B cell (primary cell): ENCODE results near the gene PLEKHN1. TPM values are rescaled to one million over a fixed set of nuclear protein-coding genes. Genes with fewer than 3 reads are reported as not detected.

Experiments used
- ATAC-seq: fragments of 200-7000 bp; cut with Tn5 transposase; one replicate; pipeline ENCODE4 v1.10.0; 2021; ENCODE audit warnings: low read depth, mild to moderate bottlenecking, moderate number of reproducible peaks, moderate library complexity
- CTCF ChIA-PET: fragments of 350-600 bp; sonication (Branson Sonifier 250); formaldehyde crosslinking; loops from one replicate; lab custom pipeline; 2021; ENCODE audit warnings: antibody characterized with exemption, inconsistent platforms; lab: Charles Lee
- POLR2A ChIA-PET: fragments of 350-600 bp; sonication (Branson Sonifier 250); formaldehyde crosslinking; loops from one replicate; lab custom pipeline; 2021; ENCODE audit warnings: antibody characterized with exemption; lab: Charles Lee
- DNase-seq: peaks from one replicate; pipeline ENCODE4 v3.0.0; 2013
- H2AFZ ChIP-seq: 2 replicates; pipeline ENCODE4 v1.6.1; 2012; ENCODE audit warnings: mild to moderate bottlenecking, low read depth, low read length; ENCODE audit not compliant: insufficient read depth, poor library complexity, severe bottlenecking
- H3K27ac ChIP-seq, 2 donors: 1 replicate in 1 of 2; 2 replicates in 1 of 2; pipeline ENCODE4 v1.5.1; 2012 to 2013; ENCODE audit warnings: low read length in 2 of 2, mild to moderate bottlenecking in 2 of 2, moderate library complexity in 1 of 2
- H3K27me3 ChIP-seq, 4 experiments: fragments of 200-600 bp in 1 of 4; sonication (generic) in 1 of 4; replicated peaks in 1 of 4; 1 replicate in 2 of 4; 2 replicates in 2 of 4; pipeline versions ENCODE4 v1.6.1 to v1.7.0; 2013 to 2016; ENCODE audit warnings: low read length in 3 of 4, mild to moderate bottlenecking in 2 of 4, mixed read lengths in 1 of 4, moderate library complexity in 1 of 4; ENCODE audit not compliant: insufficient read depth in 4 of 4, control insufficient read depth in 3 of 4; ENCODE audit errors: control extremely low read depth in 1 of 4
- H3K36me3 ChIP-seq, 2 experiments: replicated peaks in 1 of 2; 1 replicate in 1 of 2; 2 replicates in 1 of 2; pipeline versions ENCODE4 v1.6.1 to v1.7.1; 2013; ENCODE audit warnings: low read length in 1 of 2; ENCODE audit not compliant: insufficient read depth in 2 of 2, control insufficient read depth in 1 of 2; ENCODE audit errors: control extremely low read depth in 1 of 2, extremely low read depth in 1 of 2
- H3K4me1 ChIP-seq, 2 donors: fragments of 200-600 bp in 1 of 2; sonication (generic) in 1 of 2; 1 replicate in 1 of 2; 2 replicates in 1 of 2; pipeline versions ENCODE4 v1.5.1 to v1.6.1; 2013 to 2017; ENCODE audit warnings: low read length in 2 of 2; ENCODE audit not compliant: control insufficient read depth in 2 of 2, insufficient read depth in 2 of 2
- H3K4me2 ChIP-seq: replicated peaks from 2 replicates; pipeline ENCODE3; 2012; ENCODE audit warnings: mild to moderate bottlenecking, low read depth, low read length; ENCODE audit not compliant: poor library complexity, severe bottlenecking
- H3K4me3 ChIP-seq, 5 experiments: fragments of 200-600 bp in 1 of 5; sonication (generic) in 1 of 5; 1 replicate in 3 of 5; 2 replicates in 2 of 5; pipeline versions ENCODE4 v1.5.1 to v1.7.0; 2011 to 2016; ENCODE audit warnings: low read length in 4 of 5, mild to moderate bottlenecking in 4 of 5, low read depth in 2 of 5, control low read depth in 1 of 5, moderate library complexity in 1 of 5; ENCODE audit not compliant: insufficient read depth in 1 of 5; ENCODE audit errors: control extremely low read depth in 1 of 5, extremely low read depth in 1 of 5
- H3K79me2 ChIP-seq: fragments of 200-600 bp; sonication (generic); one replicate; pipeline ENCODE4 v1.6.0; 2016; ENCODE audit warnings: low read length; ENCODE audit not compliant: control insufficient read depth, insufficient read depth
- H3K9ac ChIP-seq: fragments of 200-600 bp; sonication (generic); 2 replicates; pipeline ENCODE4 v1.6.1; 2017; ENCODE audit warnings: mild to moderate bottlenecking, low read length, moderate library complexity
- H3K9me3 ChIP-seq, 3 donors: one replicate each; pipeline versions ENCODE4 v1.6.1 to v1.7.1; 2013; ENCODE audit warnings: low read length in 2 of 3; ENCODE audit not compliant: control insufficient read depth in 2 of 3, insufficient read depth in 1 of 3; ENCODE audit errors: control extremely low read depth in 1 of 3
- H4K20me1 ChIP-seq: 2 replicates; pipeline ENCODE4 v1.6.0; 2012; ENCODE audit warnings: mild to moderate bottlenecking, low read length; ENCODE audit not compliant: insufficient read depth, control insufficient read depth, poor library complexity, severe bottlenecking
- H3K27ac Mint-ChIP-seq: one replicate; pipeline ENCODE4 v1.8.0; 2021; ENCODE audit warnings: mixed read lengths
- H3K27me3 Mint-ChIP-seq: one replicate; pipeline ENCODE4 v1.8.0; 2021; ENCODE audit warnings: mixed read lengths
- H3K4me1 Mint-ChIP-seq: one replicate; pipeline ENCODE4 v1.8.0; 2021; ENCODE audit warnings: mixed read lengths
- H3K4me3 Mint-ChIP-seq: one replicate; pipeline ENCODE4 v1.8.0; 2021; ENCODE audit warnings: mixed read lengths
- H3K9me3 Mint-ChIP-seq: one replicate; pipeline ENCODE4 v1.8.0; 2022; ENCODE audit warnings: mixed read lengths; ENCODE audit not compliant: insufficient read depth
- CTCF ChIP-seq: fragments of 200-600 bp; IDR thresholded peaks from one replicate; pipeline ENCODE4 v1.8.0; 2022; ENCODE audit warnings: antibody characterized with exemption, mild to moderate bottlenecking
- EZH2 ChIP-seq: IDR thresholded peaks from 2 replicates; pipeline ENCODE4 v1.6.1; 2012; ENCODE audit warnings: borderline replicate concordance, low read depth, mild to moderate bottlenecking, moderate library complexity, low read length; ENCODE audit not compliant: insufficient read depth, poor library complexity, severe bottlenecking
- WGBS: methylation state at CpG from one replicate; pipeline ENCODE4 v1.1.5; 2013; ENCODE audit warnings: missing lambda C conversion rate; ENCODE audit not compliant: insufficient coverage; 5-methylcytosine and 5-hydroxymethylcytosine counted together
- intact Hi-C: fragments of 100-400 bp; cut with micrococcal nuclease; formaldehyde crosslinking; loops from one replicate; pipeline ENCODE4 v1.10.0; 2022
- polyA plus RNA-seq: library from polyadenylated mRNA; depleted of rRNA; stranded (reverse); fragments of >200 nt; gene quantifications from 2 replicates; pipeline ENCODE4 v1.2.3, GENCODE V29; 2012
- total RNA-seq, 2 donors: library from RNA; stranded (reverse); fragments of 120-200 nt in 1 of 2; gene quantifications; 1 replicate in 1 of 2; 2 replicates in 1 of 2; pipeline versions ENCODE4 v1.2.3 to v1.2.4, GENCODE V29; 2013 to 2022

PLEKHN1 gene
- total and polyA plus RNA-seq, 2 donors (not counting 1 experiment from before 2014, with no cell fraction given) = 0.36 to 1.1 TPM

DNA sequence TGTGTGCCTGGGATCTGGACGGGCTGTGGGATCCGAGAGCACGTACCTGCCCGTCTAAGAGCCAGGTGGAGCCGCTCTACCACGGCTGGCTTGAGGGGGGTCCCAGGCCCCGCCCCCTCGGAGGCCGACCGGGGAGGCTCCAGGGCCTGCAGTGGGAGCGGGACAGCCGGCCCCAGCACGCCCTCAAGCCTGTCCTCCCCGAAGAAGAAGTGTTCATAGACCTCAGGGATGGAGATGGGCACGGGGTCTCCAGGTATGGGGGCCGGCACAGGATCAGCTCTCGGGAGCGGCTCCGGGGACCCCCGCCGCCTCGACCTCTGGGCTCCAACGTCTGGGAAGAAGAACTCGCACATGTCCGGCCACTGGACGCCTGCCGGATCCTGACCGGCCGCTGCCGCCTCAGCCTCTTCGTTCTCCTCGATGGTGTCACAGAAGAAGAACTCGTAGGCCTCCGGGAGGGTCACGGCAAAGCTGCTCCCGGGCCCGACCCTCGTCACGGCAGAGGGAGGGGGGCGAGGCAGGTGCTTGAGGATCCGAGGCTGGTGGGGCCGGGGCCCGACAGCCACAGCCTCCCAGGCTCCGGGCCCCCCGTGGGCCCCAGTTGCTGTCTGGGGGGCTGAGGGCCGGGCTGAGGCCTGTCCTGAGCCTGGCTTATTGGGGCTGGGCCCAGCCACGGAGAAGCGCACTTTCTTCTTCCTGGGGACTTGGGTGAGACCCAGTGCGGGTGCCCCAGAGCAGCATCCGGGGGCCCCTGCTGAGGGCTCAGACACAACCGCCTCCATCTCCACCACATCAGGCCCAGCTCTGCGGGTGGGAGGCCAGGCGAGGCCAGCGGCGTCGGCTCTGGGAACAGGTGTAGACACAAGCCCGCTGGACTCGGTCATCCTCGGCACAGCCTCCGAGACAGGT is 12.8 kb downstream of the PLEKHN1 start:
- Histone ChIP-seq H3K36me3 (no peaks in the 10 kb centered on the region), H2AFZ (no peak overlapping the region), H4K20me1 (no peaks in the 10 kb centered on the region), H3K27me3 (peaks cover 0 to 41% (median 6%) of the 10 kb centered on the region in 4 experiments), H3K4me3 (no peak overlapping the region), H3K79me2 (no peaks in the 10 kb centered on the region), H3K4me1 (peaks cover 10% of the 10 kb centered on the region in 2 donors), H3K27ac (no peak overlapping the region), H3K9ac (no peak overlapping the region), H3K9me3 (peaks cover 0 to 11% (median 0%) of the 10 kb centered on the region in 3 donors), H3K4me2 (no peak overlapping the region)
- 91% methylated on average over 58 of the region's 60 CpGs for WGBS
- H3K9me3 Mint-ChIP-seq = no peaks in the 10 kb centered on the region
- no peak overlapping the region for H3K27ac Mint-ChIP-seq
- TF ChIP-seq CTCF = no peak
- no peak for TF ChIP-seq EZH2
- intact Hi-C loops = no loop called here
- H3K4me3 Mint-ChIP-seq = no peak overlapping the region
- H3K27me3 Mint-ChIP-seq = peaks cover 30% of the 10 kb centered on the region
- ChIA-PET CTCF (no interaction called here), POLR2A (no interaction called here)
- ATAC-seq (no peak), DNase-seq (no peak)
- H3K4me1 Mint-ChIP-seq = peaks cover 7% of the 10 kb centered on the region

- intact Hi-C loops = no loop called here
- Mint-ChIP-seq H3K4me3 (no peak overlapping the region), H3K27me3 (peaks cover 26% of the 10 kb centered on the region), H3K9me3 (no peaks in the 10 kb centered on the region), H3K4me1 (peaks cover 7% of the 10 kb centered on the region), H3K27ac (no peak overlapping the region)
- peaks cover 0 to 41% (median 6%) of the 10 kb centered on the region in 4 experiments for H3K27me3 ChIP-seq
- POLR2A ChIA-PET = no interaction called here
- WGBS = 96% methylated on average over 9 of the region's 9 CpGs
- no peak for ATAC-seq
- H3K4me3 ChIP-seq = no peak overlapping the region
- no peaks in the 10 kb centered on the region for H4K20me1 ChIP-seq
- TF ChIP-seq EZH2 (no peak), CTCF (no peak)
- DNase-seq = no peak
- H3K36me3 ChIP-seq = no peaks in the 10 kb centered on the region
- H3K9me3 ChIP-seq = peaks cover 0 to 11% (median 0%) of the 10 kb centered on the region in 3 donors
- H3K9ac ChIP-seq = no peak overlapping the region
- CTCF ChIA-PET = no interaction called here
- H2AFZ ChIP-seq = no peak overlapping the region
- H3K4me1 ChIP-seq = peaks cover 10 to 13% of the 10 kb centered on the region in 2 donors
- no peaks in the 10 kb centered on the region for H3K79me2 ChIP-seq
- H3K4me2 ChIP-seq = no peak overlapping the region
- no peak overlapping the region for H3K27ac ChIP-seq
Observed at GRCh38 chr1:979744-980072, 13.4 kb downstream of the PLEKHN1 start.
